ENCODE measurements around the gene SLC37A2. TPM values are rescaled to one million over a fixed set of nuclear protein-coding genes. Genes with fewer than 3 reads are reported as not detected.

SLC37A2 gene
- total and polyA plus RNA-seq, 2 of the 13 experiments (the other 11 are each of a cell fraction or from before 2014, with no cell fraction given), result 4.6 to 7.1 TPM

GRCh38 chr11:125123947-125124617 is 61.0 kb downstream of the SLC37A2 start (continued):
- TF ChIP-seq YEATS2 (CRISPR knock-in tag; IDR thresholded peaks at IDR 0.05; ENCODE audit: borderline replicate concordance) (peak; percentile 62), ZMYM3 (CRISPR knock-in tag; IDR thresholded peaks at IDR 0.05) (no peak), MIXL1 (CRISPR knock-in tag; IDR thresholded peaks at IDR 0.05) (0 out of 2 replicates have a peak, but pooled peaks have one; percentile 21), CREM (IDR thresholded peaks at IDR 0.05) (0 out of 2 replicates have a peak, but pooled peaks have one; percentile 17), CREM (CRISPR knock-in tag; IDR thresholded peaks at IDR 0.05) (no peak), SIN3B (IDR thresholded peaks at IDR 0.05; ENCODE audit: low read length) (no peak), STAT6 (CRISPR knock-in tag; IDR thresholded peaks at IDR 0.05; ENCODE audit: borderline replicate concordance) (no peak), GATAD1 (CRISPR knock-in tag; IDR thresholded peaks at IDR 0.05) (peak; percentile 49; the same call in 1 of the 2 replicates), ZNF580 (CRISPR knock-in tag; IDR thresholded peaks at IDR 0.05; ENCODE audit: borderline replicate concordance, low read depth) (0 out of 2 replicates have a peak, but pooled peaks have one; percentile 22), WIZ (CRISPR knock-in tag; IDR thresholded peaks at IDR 0.05) (no peak), HOXD1 (CRISPR knock-in tag; IDR thresholded peaks at IDR 0.05) (no peak), ZNF569 (CRISPR knock-in tag; IDR thresholded peaks at IDR 0.05; ENCODE audit: borderline replicate concordance) (no peak), ISL2 (CRISPR knock-in tag; IDR thresholded peaks at IDR 0.05) (0 out of 2 replicates have a peak, but pooled peaks have one; percentile 21), REPIN1 (CRISPR knock-in tag; IDR thresholded peaks at IDR 0.05; ENCODE audit: borderline replicate concordance, low read depth) (no peak), RXRB (CRISPR knock-in tag; IDR thresholded peaks at IDR 0.05; ENCODE audit: borderline replicate concordance) (no peak), RBFOX2 (IDR thresholded peaks at IDR 0.05; ENCODE audit: low read depth, low read length) (no peak), HCFC1 (IDR thresholded peaks at IDR 0.05; ENCODE audit: low read depth, low read length) (no peak), ZNF331 (CRISPR knock-in tag; IDR thresholded peaks at IDR 0.05) (0 out of 2 replicates have a peak, but pooled peaks have one; percentile 54), KMT2A (CRISPR knock-in tag; IDR thresholded peaks at IDR 0.05) (no peak), KLF12 (CRISPR knock-in tag; IDR thresholded peaks at IDR 0.05; ENCODE audit: borderline replicate concordance) (no peak), POGZ (CRISPR knock-in tag; IDR thresholded peaks at IDR 0.05) (peak; percentile 78), NFRKB (IDR thresholded peaks at IDR 0.05) (no peak), CBX2 (IDR thresholded peaks at IDR 0.05; ENCODE audit: low read depth, low read length) (no peak), CBX2 (CRISPR knock-in tag; IDR thresholded peaks at IDR 0.05; ENCODE audit: low read depth) (no peak), ZNF362 (CRISPR knock-in tag; IDR thresholded peaks at IDR 0.05; ENCODE audit: borderline replicate concordance) (no peak), GABPA (IDR thresholded peaks at IDR 0.05; ENCODE audit: low read depth, low read length) (peak; percentile 66), GABPA (CRISPR knock-in tag; IDR thresholded peaks at IDR 0.05; ENCODE audit: low read depth) (peak; percentile 92), ZNF816 (CRISPR knock-in tag; IDR thresholded peaks at IDR 0.05; ENCODE audit: borderline replicate concordance) (no peak), ZSCAN25 (CRISPR knock-in tag; IDR thresholded peaks at IDR 0.05) (no peak), CBFB (CRISPR knock-in tag; IDR thresholded peaks at IDR 0.05) (no peak), BRD4 (CRISPR knock-in tag; IDR thresholded peaks at IDR 0.05) (no peak), ZNF251 (CRISPR knock-in tag; IDR thresholded peaks at IDR 0.05) (no peak)
